ENCODE data around the gene BRSK2.

Gene BRSK2

DNA sequence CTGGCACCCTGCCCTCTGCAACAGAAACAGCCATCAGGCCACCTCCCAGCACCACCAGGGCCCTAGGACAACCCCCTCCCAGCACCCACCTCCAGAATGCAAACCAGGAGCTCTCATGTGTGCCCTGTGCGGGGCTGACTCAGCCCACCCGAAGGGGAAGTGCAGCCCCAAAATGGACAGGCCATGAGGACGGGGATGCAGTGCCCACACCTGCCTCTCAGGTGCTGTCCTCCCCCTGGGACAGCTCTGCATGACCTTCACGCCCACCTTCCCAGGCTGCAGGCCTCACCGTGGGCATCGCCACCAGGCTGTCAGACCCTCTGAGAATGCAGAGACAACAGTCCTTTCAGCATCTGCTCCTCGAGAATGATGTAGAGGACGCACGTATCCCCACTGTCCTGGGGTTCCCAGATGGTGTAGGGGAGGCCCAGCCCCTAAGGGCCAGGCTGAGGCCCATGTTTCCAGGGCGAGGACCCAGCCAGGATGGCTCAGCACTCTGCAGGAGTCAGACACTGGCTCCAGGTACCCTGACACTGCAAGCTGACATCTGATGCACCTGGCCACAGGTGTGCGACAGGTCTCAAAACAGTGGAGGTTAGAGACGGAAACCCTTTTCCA is 83.4 kb downstream of the BRSK2 start:
- Histone ChIP-seq H3K4me3 (ENCODE audit: low read length in 2 of 2) (no peak overlapping the region), H3K27me3 (ENCODE audit: control insufficient read depth in 1 of 2, insufficient read depth in 2 of 2, low read length in 2 of 2) (no peaks in the 10 kb centered on the region), H3K9ac (ENCODE audit: low read length in 2 of 2) (no peak overlapping the region), H3K36me3 (ENCODE audit: control insufficient read depth in 2 of 2, insufficient read depth in 2 of 2, low read length in 2 of 2) (peaks cover 67 to 74% of the 10 kb centered on the region in 2 donors), H3K4me1 (ENCODE audit: control insufficient read depth, insufficient read depth, low read length) (peaks cover 16% of the 10 kb centered on the region), H3K27ac (ENCODE audit: low read length) (no peak overlapping the region), H3K9me3 (ENCODE audit: control insufficient read depth in 2 of 2, low read length in 2 of 2) (no peaks in the 10 kb centered on the region)

- H3K9ac ChIP-seq (ENCODE audit: low read length in 2 of 2) = no peak overlapping the region
- peaks cover 14% of the 10 kb centered on the region for H3K4me1 ChIP-seq (ENCODE audit: control insufficient read depth, insufficient read depth, low read length)
- no peaks in the 10 kb centered on the region for H3K27me3 ChIP-seq (ENCODE audit: control insufficient read depth in 1 of 2, insufficient read depth in 2 of 2, low read length in 2 of 2)
- no peak overlapping the region for H3K4me3 ChIP-seq (ENCODE audit: low read length in 2 of 2)
- no peak overlapping the region for H3K27ac ChIP-seq (ENCODE audit: low read length)
- peaks cover 73 to 77% of the 10 kb centered on the region in 2 donors for H3K36me3 ChIP-seq (ENCODE audit: control insufficient read depth in 2 of 2, insufficient read depth in 2 of 2, low read length in 2 of 2)
- H3K9me3 ChIP-seq (ENCODE audit: control insufficient read depth in 2 of 2, low read length in 2 of 2) = no peaks in the 10 kb centered on the region
Measured at GRCh38 chr11:1473786-1474185, 84.1 kb downstream of the BRSK2 start.

- Histone ChIP-seq H3K27ac (ENCODE audit: low read length) (no peak overlapping the region), H3K36me3 (ENCODE audit: control insufficient read depth in 2 of 2, insufficient read depth in 2 of 2, low read length in 2 of 2) (peaks cover 74 to 80% of the 10 kb centered on the region in 2 donors), H3K4me1 (ENCODE audit: control insufficient read depth, insufficient read depth, low read length) (peaks cover 31% of the 10 kb centered on the region), H3K27me3 (ENCODE audit: control insufficient read depth in 1 of 2, insufficient read depth in 2 of 2, low read length in 2 of 2) (no peaks in the 10 kb centered on the region), H3K9ac (ENCODE audit: low read length in 2 of 2) (no peak overlapping the region), H3K4me3 (ENCODE audit: low read length in 2 of 2) (no peak overlapping the region), H3K9me3 (ENCODE audit: control insufficient read depth in 2 of 2, low read length in 2 of 2) (no peaks in the 10 kb centered on the region)
Measured at GRCh38 chr11:1475841-1476240, 86.1 kb downstream of the BRSK2 start.

DNA sequence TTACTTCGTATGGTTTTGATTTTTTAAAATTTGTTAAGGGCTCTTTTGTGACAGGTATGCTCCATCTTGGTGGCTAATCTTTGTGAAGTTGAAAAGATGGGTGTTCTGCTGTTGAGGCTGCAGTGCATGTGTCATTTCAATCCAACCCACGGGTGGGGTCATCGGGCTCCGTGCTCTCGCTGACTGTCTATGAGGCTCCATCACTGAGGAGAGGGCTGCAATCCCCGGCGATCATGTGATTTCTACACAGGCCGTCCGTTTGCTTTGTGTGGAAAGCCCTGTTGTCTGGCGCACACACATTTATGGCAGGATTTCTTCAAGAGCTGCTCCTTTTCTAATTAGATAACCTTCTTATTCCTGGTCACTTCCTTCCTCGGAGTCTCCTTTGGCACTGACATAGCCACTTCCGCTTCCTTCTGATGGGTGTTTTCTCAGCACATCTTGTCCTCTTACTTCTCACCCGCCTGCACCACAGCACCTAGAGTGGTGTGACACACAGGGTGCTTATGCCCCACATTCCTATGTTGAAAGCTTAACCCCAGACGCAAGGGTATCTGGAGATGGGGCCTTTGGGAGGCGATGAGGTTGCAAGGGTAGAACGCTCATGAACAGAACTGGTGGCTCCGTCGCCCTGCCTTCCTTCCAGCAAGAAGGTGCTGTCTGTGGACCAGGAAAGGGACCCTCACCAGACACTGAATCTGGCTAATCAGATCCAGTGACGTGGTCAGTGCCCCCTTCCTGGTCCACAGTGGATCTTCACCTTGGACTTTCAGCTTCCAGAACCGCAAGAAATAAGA is 87.4 kb downstream of the BRSK2 start:
- no peaks in the 10 kb centered on the region for H3K27me3 ChIP-seq (ENCODE audit: control insufficient read depth in 1 of 2, insufficient read depth in 2 of 2, low read length in 2 of 2)
- peaks cover 67 to 73% of the 10 kb centered on the region in 2 donors for H3K36me3 ChIP-seq (ENCODE audit: control insufficient read depth in 2 of 2, insufficient read depth in 2 of 2, low read length in 2 of 2)
- no peak overlapping the region for H3K4me3 ChIP-seq (ENCODE audit: low read length in 2 of 2)
- no peak overlapping the region for H3K27ac ChIP-seq (ENCODE audit: low read length)
- peaks cover 43% of the 10 kb centered on the region for H3K4me1 ChIP-seq (ENCODE audit: control insufficient read depth, insufficient read depth, low read length)
- H3K9ac ChIP-seq (ENCODE audit: low read length in 2 of 2) = no peak overlapping the region
- H3K9me3 ChIP-seq (ENCODE audit: control insufficient read depth in 2 of 2, low read length in 2 of 2) = no peaks in the 10 kb centered on the region

GRCh38 chr11:1478011-1478410 is 88.3 kb downstream of the BRSK2 start:
- H3K9ac ChIP-seq (ENCODE audit: low read length in 2 of 2) = no peak overlapping the region
- H3K4me1 ChIP-seq (ENCODE audit: control insufficient read depth, insufficient read depth, low read length) = peaks cover 52% of the 10 kb centered on the region
- no peaks in the 10 kb centered on the region for H3K27me3 ChIP-seq (ENCODE audit: control insufficient read depth in 1 of 2, insufficient read depth in 2 of 2, low read length in 2 of 2)
- peak overlapping the region; percentile 97 for H3K27ac ChIP-seq (ENCODE audit: low read length)
- H3K4me3 ChIP-seq (ENCODE audit: low read length in 2 of 2) = no peak overlapping the region
- H3K9me3 ChIP-seq (ENCODE audit: control insufficient read depth in 2 of 2, low read length in 2 of 2) = no peaks in the 10 kb centered on the region
- peaks cover 59 to 66% of the 10 kb centered on the region in 2 donors for H3K36me3 ChIP-seq (ENCODE audit: control insufficient read depth in 2 of 2, insufficient read depth in 2 of 2, low read length in 2 of 2)

GRCh38 chr11:1478544-1478943 is 88.8 kb downstream of the BRSK2 start:
- no peak overlapping the region for H3K9ac ChIP-seq (ENCODE audit: low read length in 2 of 2)
- H3K4me1 ChIP-seq (ENCODE audit: control insufficient read depth, insufficient read depth, low read length) = peaks cover 57% of the 10 kb centered on the region
- peaks cover 55 to 61% of the 10 kb centered on the region in 2 donors for H3K36me3 ChIP-seq (ENCODE audit: control insufficient read depth in 2 of 2, insufficient read depth in 2 of 2, low read length in 2 of 2)
- H3K27ac ChIP-seq (ENCODE audit: low read length) = peak overlapping the region; percentile 97
- H3K27me3 ChIP-seq (ENCODE audit: control insufficient read depth in 1 of 2, insufficient read depth in 2 of 2, low read length in 2 of 2) = no peaks in the 10 kb centered on the region
- no peaks in the 10 kb centered on the region for H3K9me3 ChIP-seq (ENCODE audit: control insufficient read depth in 2 of 2, low read length in 2 of 2)
- H3K4me3 ChIP-seq (ENCODE audit: low read length in 2 of 2) = no peak overlapping the region

DNA sequence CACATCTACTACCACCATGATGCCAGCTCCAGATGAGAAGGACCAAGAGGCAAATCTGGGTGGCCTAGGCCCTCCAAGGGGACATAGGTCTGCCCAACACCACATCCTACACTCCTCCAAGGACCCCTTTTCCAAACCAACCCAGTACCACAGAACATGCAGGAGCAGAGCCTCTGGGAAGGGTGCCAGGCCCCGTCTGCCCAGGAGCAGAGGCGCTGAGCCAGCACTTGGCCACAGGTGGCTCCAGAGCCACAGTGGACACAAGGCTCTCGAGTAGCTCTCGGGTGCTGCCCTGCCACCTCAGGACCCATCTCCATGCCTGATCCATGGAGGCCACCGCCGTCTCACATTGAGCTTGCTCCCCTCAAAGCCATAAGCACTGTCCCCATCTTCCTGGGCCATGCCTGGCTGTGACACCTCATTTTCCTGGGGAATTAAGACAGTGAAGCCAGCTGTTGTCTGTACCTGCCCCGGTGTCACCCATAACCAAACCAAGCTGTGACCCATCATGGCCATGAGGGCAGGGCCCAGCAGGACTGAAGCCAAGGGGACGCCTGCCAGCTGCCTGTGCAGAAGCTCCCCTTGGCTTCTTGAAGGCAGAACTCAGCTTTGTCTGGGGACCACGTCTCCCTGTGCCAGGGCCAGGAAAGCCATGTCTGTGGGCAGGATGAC is 89.4 kb downstream of the BRSK2 start:
- Histone ChIP-seq H3K36me3 (ENCODE audit: control insufficient read depth in 2 of 2, insufficient read depth in 2 of 2, low read length in 2 of 2) (peaks cover 52 to 55% of the 10 kb centered on the region in 2 donors), H3K9ac (ENCODE audit: low read length in 2 of 2) (peak overlapping the region in 1 of 2 donors; percentile 23), H3K27me3 (ENCODE audit: control insufficient read depth in 1 of 2, insufficient read depth in 2 of 2, low read length in 2 of 2) (no peaks in the 10 kb centered on the region), H3K9me3 (ENCODE audit: control insufficient read depth in 2 of 2, low read length in 2 of 2) (no peaks in the 10 kb centered on the region), H3K4me3 (ENCODE audit: low read length in 2 of 2) (peak overlapping the region in 1 of 2 donors; percentile 47), H3K4me1 (ENCODE audit: control insufficient read depth, insufficient read depth, low read length) (peaks cover 63% of the 10 kb centered on the region), H3K27ac (ENCODE audit: low read length) (peak overlapping the region; percentile 97)

DNA sequence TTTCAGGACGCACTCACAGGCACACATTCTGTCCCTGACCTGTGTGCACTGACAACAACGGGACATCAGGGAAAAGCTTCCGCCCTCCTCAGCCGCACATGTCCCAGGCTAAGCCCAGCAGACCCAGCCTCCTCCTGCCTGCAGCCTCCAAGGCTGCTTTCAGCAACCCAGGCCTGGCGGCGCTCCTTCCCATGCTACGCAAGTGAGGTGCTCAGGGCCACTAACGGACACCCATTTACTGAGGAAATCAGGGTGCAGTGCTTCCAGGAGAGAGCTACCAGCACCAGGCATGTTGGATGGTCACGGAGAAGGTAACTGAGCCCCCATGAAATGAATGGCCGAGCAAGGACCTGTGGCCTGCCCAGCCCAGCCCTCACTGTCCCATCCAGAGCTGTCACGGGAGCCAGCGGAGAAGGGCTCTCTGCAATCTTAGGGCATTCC is 90.0 kb downstream of the BRSK2 start:
- H3K9me3 ChIP-seq (ENCODE audit: control insufficient read depth in 2 of 2, low read length in 2 of 2) = no peaks in the 10 kb centered on the region
- peaks cover 69% of the 10 kb centered on the region for H3K4me1 ChIP-seq (ENCODE audit: control insufficient read depth, insufficient read depth, low read length)
- peak overlapping the region in 1 of 2 donors; percentile 47 for H3K4me3 ChIP-seq (ENCODE audit: low read length in 2 of 2)
- H3K9ac ChIP-seq (ENCODE audit: low read length in 2 of 2) = peak overlapping the region in 1 of 2 donors; percentile 23
- peaks cover 46 to 50% of the 10 kb centered on the region in 2 donors for H3K36me3 ChIP-seq (ENCODE audit: control insufficient read depth in 2 of 2, insufficient read depth in 2 of 2, low read length in 2 of 2)
- peak overlapping the region; percentile 97 for H3K27ac ChIP-seq (ENCODE audit: low read length)
- no peaks in the 10 kb centered on the region for H3K27me3 ChIP-seq (ENCODE audit: control insufficient read depth in 1 of 2, insufficient read depth in 2 of 2, low read length in 2 of 2)

- Histone ChIP-seq H3K27me3 (ENCODE audit: control insufficient read depth in 1 of 2, insufficient read depth in 2 of 2, low read length in 2 of 2) (no peaks in the 10 kb centered on the region), H3K4me1 (ENCODE audit: control insufficient read depth, insufficient read depth, low read length) (peaks cover 74% of the 10 kb centered on the region), H3K27ac (ENCODE audit: low read length) (peak overlapping the region; percentile 97), H3K9ac (ENCODE audit: low read length in 2 of 2) (peak overlapping the region in 1 of 2 donors; percentile 23), H3K36me3 (ENCODE audit: control insufficient read depth in 2 of 2, insufficient read depth in 2 of 2, low read length in 2 of 2) (peaks cover 43 to 47% of the 10 kb centered on the region in 2 donors), H3K9me3 (ENCODE audit: control insufficient read depth in 2 of 2, low read length in 2 of 2) (no peaks in the 10 kb centered on the region), H3K4me3 (ENCODE audit: low read length in 2 of 2) (no peak overlapping the region)
Measured at GRCh38 chr11:1480191-1480554, 90.4 kb downstream of the BRSK2 start.

GRCh38 chr11:1480555-1481482 is 91.1 kb downstream of the BRSK2 start:
- H3K4me3 ChIP-seq (ENCODE audit: low read length in 2 of 2) = peak overlapping the region in 1 of 2 donors; percentile 35
- peaks cover 37 to 41% of the 10 kb centered on the region in 2 donors for H3K36me3 ChIP-seq (ENCODE audit: control insufficient read depth in 2 of 2, insufficient read depth in 2 of 2, low read length in 2 of 2)
- H3K9ac ChIP-seq (ENCODE audit: low read length in 2 of 2) = peak overlapping the region; percentile 67 to 68
- H3K27ac ChIP-seq (ENCODE audit: low read length) = peak overlapping the region; percentile 97
- H3K9me3 ChIP-seq (ENCODE audit: control insufficient read depth in 2 of 2, low read length in 2 of 2) = no peaks in the 10 kb centered on the region
- peaks cover 80% of the 10 kb centered on the region for H3K4me1 ChIP-seq (ENCODE audit: control insufficient read depth, insufficient read depth, low read length)
- no peaks in the 10 kb centered on the region for H3K27me3 ChIP-seq (ENCODE audit: control insufficient read depth in 1 of 2, insufficient read depth in 2 of 2, low read length in 2 of 2)
